ENCODE results near the gene OTOL1. TPM values are rescaled to one million over a fixed set of nuclear protein-coding genes. Genes with fewer than 3 reads are reported as not detected.

Gene OTOL1
- total RNA-seq = not detected
- polyA plus RNA-seq (ENCODE audit: insufficient read depth, low read depth, low replicate concordance) = not detected
- long read RNA-seq, donor 1 = 0 reads
- long read RNA-seq, donor 2 = 0 reads
- long read RNA-seq, donor 3 = 0 reads
- long read RNA-seq, donor 4 = 0 reads
- long read RNA-seq, donor 5 = 0 reads
- long read RNA-seq, donor 6 = 0 reads
- long read RNA-seq, donor 7 = 0 reads
- long read RNA-seq, donor 8 = 0 reads
- long read RNA-seq, donor 9 = 0 reads
- long read RNA-seq, donor 10 = 0 reads

DNA sequence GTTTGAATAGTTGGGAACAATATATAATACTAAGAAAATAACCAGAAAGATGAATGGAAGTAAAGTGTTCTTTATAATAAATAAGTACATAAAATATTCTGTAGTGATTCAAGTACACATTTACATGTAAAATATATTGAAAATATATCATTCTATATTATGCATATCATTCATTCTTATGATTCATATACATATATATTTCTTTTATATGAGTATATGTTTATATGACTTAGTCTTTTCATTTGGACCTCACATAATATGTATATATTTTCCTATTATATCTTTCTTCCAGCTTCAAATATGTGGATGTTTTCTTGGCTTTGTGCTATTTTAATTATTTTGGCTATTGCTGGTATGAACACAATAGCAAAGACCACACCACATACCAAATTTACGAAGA lies at the start of gene OTOL1:
TSS of gene OTOL1 (plus strand) at position 301 of the 400 bp plus-strand sequence. CDS start at position 301, 0 bp downstream.
- H3K9me3 ChIP-seq (ENCODE audit: control insufficient read depth in 2 of 3, insufficient read depth in 1 of 3, low read length in 3 of 3) = peaks cover 0 to 6% (median 3%) of the 10 kb centered on the region in 3 donors
- FAIRE-seq (peak; percentile 72), DNase-seq (no peak)
- no peaks in the 10 kb centered on the region for H3K4me1 ChIP-seq (ENCODE audit: control insufficient read depth in 2 of 3, insufficient read depth in 2 of 3, low read depth in 1 of 3, low read length in 3 of 3)
- no peaks in the 10 kb centered on the region for H3K36me3 ChIP-seq (ENCODE audit: control insufficient read depth in 2 of 3, insufficient read depth in 3 of 3, low read length in 3 of 3)
- TF ChIP-seq, protein P1, sequence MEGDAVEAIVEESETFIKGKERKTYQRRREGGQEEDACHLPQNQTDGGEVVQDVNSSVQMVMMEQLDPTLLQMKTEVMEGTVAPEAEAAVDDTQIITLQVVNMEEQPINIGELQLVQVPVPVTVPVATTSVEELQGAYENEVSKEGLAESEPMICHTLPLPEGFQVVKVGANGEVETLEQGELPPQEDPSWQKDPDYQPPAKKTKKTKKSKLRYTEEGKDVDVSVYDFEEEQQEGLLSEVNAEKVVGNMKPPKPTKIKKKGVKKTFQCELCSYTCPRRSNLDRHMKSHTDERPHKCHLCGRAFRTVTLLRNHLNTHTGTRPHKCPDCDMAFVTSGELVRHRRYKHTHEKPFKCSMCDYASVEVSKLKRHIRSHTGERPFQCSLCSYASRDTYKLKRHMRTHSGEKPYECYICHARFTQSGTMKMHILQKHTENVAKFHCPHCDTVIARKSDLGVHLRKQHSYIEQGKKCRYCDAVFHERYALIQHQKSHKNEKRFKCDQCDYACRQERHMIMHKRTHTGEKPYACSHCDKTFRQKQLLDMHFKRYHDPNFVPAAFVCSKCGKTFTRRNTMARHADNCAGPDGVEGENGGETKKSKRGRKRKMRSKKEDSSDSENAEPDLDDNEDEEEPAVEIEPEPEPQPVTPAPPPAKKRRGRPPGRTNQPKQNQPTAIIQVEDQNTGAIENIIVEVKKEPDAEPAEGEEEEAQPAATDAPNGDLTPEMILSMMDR (IDR thresholded peaks at IDR 0.05; ENCODE audit: borderline replicate concordance, extremely low read depth, insufficient read depth) = no peak
- intact Hi-C loops (cut with DNase I) = no loop called here
- no peaks in the 10 kb centered on the region for H3K27me3 ChIP-seq (ENCODE audit: control insufficient read depth, insufficient read depth, low read length)
- no peak within 1 kb of the TSS for H3K27ac ChIP-seq (ENCODE audit: low read depth in 2 of 2, low read length in 2 of 2)
- no peak within 1 kb of the TSS for H3K9ac ChIP-seq (ENCODE audit: low read length in 3 of 3)
- H3K4me3 ChIP-seq (ENCODE audit: low read length in 3 of 3) = no peak within 1 kb of the TSS

DNA sequence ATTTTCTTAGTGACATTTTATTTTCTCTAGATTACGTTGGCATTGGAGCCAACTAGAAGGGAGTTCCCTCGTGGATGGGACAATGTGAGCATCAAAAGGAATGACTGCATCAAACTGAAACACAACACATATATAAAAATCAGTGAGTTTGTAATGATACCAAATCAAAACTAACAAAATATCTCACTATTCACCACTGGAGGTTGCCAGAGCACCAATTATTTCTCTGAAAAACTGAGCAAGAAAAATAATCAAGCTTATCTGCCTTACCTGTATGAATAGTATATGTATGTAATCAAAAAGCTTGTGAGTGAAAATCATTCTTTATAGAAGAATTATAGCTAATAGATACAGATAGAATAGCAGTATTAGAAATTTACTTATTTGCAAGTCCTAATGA lies 46.8 kb upstream of the OTOL1 start:
- DNase-seq (no peak), FAIRE-seq (no peak)
- no peaks in the 10 kb centered on the region for H3K9me3 ChIP-seq (ENCODE audit: control insufficient read depth in 2 of 3, insufficient read depth in 1 of 3, low read length in 3 of 3)
- intact Hi-C loops (cut with DNase I) = no loop called here
- no peaks in the 10 kb centered on the region for H3K36me3 ChIP-seq (ENCODE audit: control insufficient read depth in 2 of 3, insufficient read depth in 3 of 3, low read length in 3 of 3)
- H3K27ac ChIP-seq (ENCODE audit: low read depth in 2 of 2, low read length in 2 of 2) = no peak overlapping the region
- TF ChIP-seq, protein P1 (IDR thresholded peaks at IDR 0.05; ENCODE audit: borderline replicate concordance, extremely low read depth, insufficient read depth) = no peak
- H3K4me3 ChIP-seq (ENCODE audit: low read length in 3 of 3) = no peak overlapping the region
- H3K4me1 ChIP-seq (ENCODE audit: control insufficient read depth in 2 of 3, insufficient read depth in 2 of 3, low read depth in 1 of 3, low read length in 3 of 3) = no peaks in the 10 kb centered on the region
- no peaks in the 10 kb centered on the region for H3K27me3 ChIP-seq (ENCODE audit: control insufficient read depth, insufficient read depth, low read length)
- H3K9ac ChIP-seq (ENCODE audit: low read length in 3 of 3) = no peak overlapping the region

DNA sequence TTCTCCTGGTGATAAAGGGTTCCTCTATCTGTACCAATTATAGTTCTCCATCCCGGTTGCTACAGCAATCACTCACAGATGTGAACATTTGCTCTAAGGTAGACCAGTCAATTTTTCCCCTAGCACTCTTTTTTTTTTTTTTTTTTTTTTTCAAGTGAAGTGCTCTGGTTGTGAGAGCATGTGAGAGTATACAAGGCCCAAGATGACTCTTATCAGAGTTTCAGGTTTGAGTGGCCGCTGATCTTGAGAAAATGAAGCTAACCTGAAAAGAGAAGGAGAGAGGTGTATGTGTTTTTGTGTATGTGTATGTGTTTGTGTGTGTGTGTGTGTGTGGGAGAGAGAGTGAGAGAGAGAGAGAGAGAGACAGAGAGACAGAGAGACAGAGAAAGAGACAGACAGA lies 44.4 kb upstream of the OTOL1 start:
- TF ChIP-seq, protein P1 (IDR thresholded peaks at IDR 0.05; ENCODE audit: borderline replicate concordance, extremely low read depth, insufficient read depth) = no peak
- H3K4me3 ChIP-seq (ENCODE audit: low read length in 3 of 3) = no peak overlapping the region
- H3K36me3 ChIP-seq (ENCODE audit: control insufficient read depth in 2 of 3, insufficient read depth in 3 of 3, low read length in 3 of 3) = no peaks in the 10 kb centered on the region
- H3K27me3 ChIP-seq (ENCODE audit: control insufficient read depth, insufficient read depth, low read length) = no peaks in the 10 kb centered on the region
- DNase-seq (no peak), FAIRE-seq (no peak)
- H3K4me1 ChIP-seq (ENCODE audit: control insufficient read depth in 2 of 3, insufficient read depth in 2 of 3, low read depth in 1 of 3, low read length in 3 of 3) = no peaks in the 10 kb centered on the region
- H3K27ac ChIP-seq (ENCODE audit: low read depth in 2 of 2, low read length in 2 of 2) = no peak overlapping the region
- no peaks in the 10 kb centered on the region for H3K9me3 ChIP-seq (ENCODE audit: control insufficient read depth in 2 of 3, insufficient read depth in 1 of 3, low read length in 3 of 3)
- no peak overlapping the region for H3K9ac ChIP-seq (ENCODE audit: low read length in 3 of 3)
- intact Hi-C loops (cut with DNase I) = no loop called here

DNA sequence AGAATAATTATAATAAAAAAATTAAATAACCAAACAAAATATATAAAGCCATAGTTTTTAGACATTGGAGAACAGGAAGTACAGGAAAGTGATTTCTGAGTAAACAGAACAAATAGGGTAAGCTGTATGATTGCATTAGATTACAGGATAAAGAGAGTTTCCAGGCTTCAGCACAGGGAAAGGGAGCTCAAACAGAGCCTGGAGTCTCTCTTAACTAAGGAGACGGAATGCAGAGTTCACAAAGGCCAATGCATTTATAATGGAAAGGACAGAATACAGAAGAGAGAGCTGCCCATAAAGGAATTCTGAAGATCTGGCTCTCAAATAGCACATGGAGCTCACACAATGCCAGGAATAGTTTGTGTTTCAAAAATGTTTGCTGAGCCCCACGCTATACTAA lies 42.0 kb upstream of the OTOL1 start:
- H3K36me3 ChIP-seq (ENCODE audit: control insufficient read depth in 2 of 3, insufficient read depth in 3 of 3, low read length in 3 of 3) = no peaks in the 10 kb centered on the region
- intact Hi-C loops (cut with DNase I) = no loop called here
- H3K9me3 ChIP-seq (ENCODE audit: control insufficient read depth in 2 of 3, insufficient read depth in 1 of 3, low read length in 3 of 3) = no peaks in the 10 kb centered on the region
- no peak overlapping the region for H3K27ac ChIP-seq (ENCODE audit: low read depth in 2 of 2, low read length in 2 of 2)
- DNase-seq (no peak), FAIRE-seq (no peak)
- H3K4me3 ChIP-seq (ENCODE audit: low read length in 3 of 3) = no peak overlapping the region
- H3K4me1 ChIP-seq (ENCODE audit: control insufficient read depth in 2 of 3, insufficient read depth in 2 of 3, low read depth in 1 of 3, low read length in 3 of 3) = no peaks in the 10 kb centered on the region
- no peaks in the 10 kb centered on the region for H3K27me3 ChIP-seq (ENCODE audit: control insufficient read depth, insufficient read depth, low read length)
- TF ChIP-seq, protein P1 (IDR thresholded peaks at IDR 0.05; ENCODE audit: borderline replicate concordance, extremely low read depth, insufficient read depth) = no peak
- H3K9ac ChIP-seq (ENCODE audit: low read length in 3 of 3) = no peak overlapping the region
